Stromal cell of bone marrow (primary cell): Measurements from ENCODE around the gene SDHB.
A peak's percentile ranks its signal among the peaks of the same experiment; 100 is the strongest.

ENCODE experiments used
- DNase-seq: peaks from one replicate; pipeline ENCODE4 v3.0.0-alpha.2; 2012; ENCODE audit warnings: low read depth

SDHB gene

GRCh38 chr1:17053685-17054410 is at the start of gene SDHB:
SDHB (minus strand) TSS chr1:17054032; CDS start chr1:17054019, 13 bp downstream.
- peak; percentile 94 for DNase-seq

- no peak for DNase-seq
Observed at GRCh38 chr1:17102232-17102631, 48.4 kb upstream of the SDHB start.

- DNase-seq, result no peak
Observed at GRCh38 chr1:17101261-17101660, 47.4 kb upstream of the SDHB start.

- no peak for DNase-seq
Observed at GRCh38 chr1:17099616-17100340, 45.9 kb upstream of the SDHB start.

- peak; percentile 11 for DNase-seq
Observed at GRCh38 chr1:17098446-17099317, 44.9 kb upstream of the SDHB start.

GRCh38 chr1:17097787-17098186 is 44.0 kb upstream of the SDHB start:
- DNase-seq, result no peak

- DNase-seq, result no peak
Observed at GRCh38 chr1:17097147-17097546, 43.3 kb upstream of the SDHB start.

GRCh38 chr1:17096584-17096983 is 42.8 kb upstream of the SDHB start:
- no peak for DNase-seq

- DNase-seq, result no peak
Observed at GRCh38 chr1:17095141-17095540, 41.3 kb upstream of the SDHB start.

- no peak for DNase-seq
Observed at GRCh38 chr1:17094664-17095063, 40.8 kb upstream of the SDHB start.

GRCh38 chr1:17093822-17094393 is 40.1 kb upstream of the SDHB start:
- DNase-seq, result no peak

- DNase-seq, result no peak
Observed at GRCh38 chr1:17091252-17091651, 37.4 kb upstream of the SDHB start.

- no peak for DNase-seq
Observed at GRCh38 chr1:17089506-17089905, 35.7 kb upstream of the SDHB start.

- no peak for DNase-seq
Observed at GRCh38 chr1:17086751-17087150, 32.9 kb upstream of the SDHB start.

- no peak for DNase-seq
Observed at GRCh38 chr1:17084787-17085186, 31.0 kb upstream of the SDHB start.

GRCh38 chr1:17082761-17083160 is 28.9 kb upstream of the SDHB start:
- DNase-seq, result no peak

GRCh38 chr1:17081439-17081838 is 27.6 kb upstream of the SDHB start:
- no peak for DNase-seq

GRCh38 chr1:17080880-17081279 is 27.0 kb upstream of the SDHB start:
- no peak for DNase-seq

GRCh38 chr1:17080085-17080759 is 26.4 kb upstream of the SDHB start:
- DNase-seq, result no peak

GRCh38 chr1:17078991-17079868 is 25.4 kb upstream of the SDHB start:
- no peak for DNase-seq
